Activated T-helper 1 cell treated with Interleukin-2 at 50 U/mL for 16 hours (primary cell): Measurements from ENCODE around the gene CDRT4.

Source experiments
- DNase-seq: peaks from one replicate; pipeline ENCODE4 v3.0.0-alpha.2; 2020; ENCODE audit warnings: low read depth

Gene CDRT4

DNA sequence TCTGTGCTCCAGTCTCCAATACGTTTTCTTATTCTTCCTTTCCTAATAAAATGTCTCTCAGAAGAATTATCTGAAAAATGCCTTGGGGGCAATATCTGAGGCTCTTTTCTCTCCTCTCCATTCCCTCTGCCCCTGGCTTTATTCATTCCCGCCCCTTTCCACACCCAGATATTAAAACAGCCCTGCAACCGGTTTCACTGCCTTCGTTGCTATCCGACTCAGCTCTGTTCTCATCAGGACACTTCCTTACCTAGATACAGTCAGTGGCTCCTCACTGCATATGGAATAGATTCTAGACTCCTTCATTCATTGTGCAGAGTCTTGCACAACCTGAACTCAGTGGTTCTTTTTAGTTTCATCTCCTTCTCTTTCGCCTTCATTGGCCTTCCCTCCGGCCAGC is 74.0 kb downstream of the CDRT4 start:
- DNase-seq, result no peak

DNA sequence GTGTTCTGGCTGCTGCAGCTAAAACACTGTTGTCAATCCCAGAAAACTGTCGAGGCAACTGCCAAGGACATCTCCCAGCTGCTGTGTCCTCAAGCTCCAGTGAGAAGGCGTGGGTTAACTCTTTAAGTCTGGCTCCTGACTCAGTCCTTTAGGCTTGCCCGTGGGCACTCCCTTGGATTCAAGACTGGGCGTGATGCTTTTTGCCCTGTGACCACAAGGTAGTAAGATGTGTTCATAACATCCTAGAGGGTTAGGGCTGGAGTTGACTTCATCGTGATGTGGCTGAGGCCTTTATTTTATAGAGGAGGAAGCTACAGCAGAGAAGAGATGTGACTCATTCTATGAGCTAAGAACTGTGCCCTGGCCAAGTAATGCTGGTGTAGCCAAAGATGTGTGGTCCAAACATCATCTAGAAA is 75.1 kb downstream of the CDRT4 start:
- DNase-seq, result no peak

DNA sequence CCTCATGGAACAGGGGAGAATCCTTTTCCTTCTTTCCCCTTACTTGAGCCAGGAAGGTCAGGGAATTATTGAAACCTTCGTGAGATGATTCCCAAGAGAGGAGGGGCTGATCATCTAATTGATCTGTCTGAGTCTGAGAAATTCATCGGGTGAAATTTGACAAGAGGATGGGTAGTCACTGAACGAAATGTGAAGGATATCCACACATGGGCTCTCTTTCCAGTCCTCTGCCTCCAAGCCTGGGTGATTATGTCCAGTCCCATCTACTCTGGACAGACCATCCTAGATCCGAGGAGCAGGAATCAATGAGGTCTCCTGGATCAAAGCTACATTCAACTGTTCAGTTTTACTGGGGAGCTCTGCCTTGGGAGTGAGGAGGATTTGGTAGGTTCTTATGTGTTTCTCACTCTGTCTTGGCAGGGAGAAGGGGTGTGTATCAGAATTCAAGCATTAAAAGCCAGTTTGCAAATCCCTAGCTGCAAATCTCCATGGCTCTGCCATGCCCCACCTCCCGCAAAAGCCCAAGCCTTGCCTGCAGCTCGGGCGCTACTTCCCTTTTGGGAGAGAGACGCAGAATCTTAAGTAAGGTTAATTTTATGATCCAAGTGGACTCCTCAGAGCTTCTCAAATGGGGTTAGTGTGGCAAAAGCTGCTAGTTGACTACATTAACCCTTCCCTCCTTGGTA is 78.9 kb downstream of the CDRT4 start:
- DNase-seq, result no peak

DNA sequence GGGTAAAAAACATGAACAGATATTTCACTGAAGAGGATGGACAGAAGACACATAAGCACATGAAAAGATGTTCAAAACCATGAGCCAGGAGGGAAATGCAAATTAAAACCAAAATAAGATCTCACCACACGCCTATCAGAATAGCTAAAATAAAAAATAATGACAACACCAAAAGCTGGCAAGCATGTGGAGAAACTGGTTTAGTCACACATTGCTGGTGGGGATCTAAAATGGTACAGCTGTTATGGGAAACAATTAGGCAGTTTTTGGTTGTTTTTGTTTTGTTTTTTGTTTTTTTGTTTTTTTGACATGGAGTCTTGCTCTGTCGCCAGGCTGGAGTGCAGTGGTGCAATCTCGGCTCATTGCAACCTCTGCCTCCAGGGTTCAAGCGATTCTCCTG is 81.3 kb downstream of the CDRT4 start:
- DNase-seq, result no peak
